Activated CD8-positive, alpha-beta T cell treated with anti-CD3 and anti-CD28 coated beads, Interleukin-2, amount 10 ng/mL, durations not matched to agents 7 days and 5 days (primary cell): Measurements from ENCODE around the gene FATE1. TPM values are rescaled to one million over a fixed set of nuclear protein-coding genes. Genes with fewer than 3 reads are reported as not detected.
"Not testable (repeated sequence)": the region's sequence is repeated elsewhere in the genome, so short reads cannot be mapped to it uniquely, and the experiment has no call there.

Source experiments
- ATAC-seq: fragments of 150-1000 bp; cut with Tn5 transposase; one replicate; pipeline ENCODE4 v1.10.0; 2021; ENCODE audit warnings: moderate library complexity
- CTCF ChIA-PET: fragments of 350-600 bp; sonication (Branson Sonifier 250); formaldehyde crosslinking; loops from one replicate; lab custom pipeline; 2021; ENCODE audit warnings: antibody characterized with exemption; lab: Charles Lee
- POLR2A ChIA-PET: fragments of 350-600 bp; sonication (Branson Sonifier 250); formaldehyde crosslinking; loops from one replicate; lab custom pipeline; 2021; ENCODE audit warnings: antibody characterized with exemption; lab: Charles Lee
- DNase-seq: peaks from one replicate; pipeline ENCODE4 v3.0.0-alpha.2; 2020
- H3K27ac Mint-ChIP-seq: one replicate; pipeline ENCODE4 v1.8.0; 2021; ENCODE audit warnings: mild to moderate bottlenecking, mixed read lengths
- H3K27me3 Mint-ChIP-seq: one replicate; pipeline ENCODE4 v1.8.0; 2021; ENCODE audit warnings: low read depth, mixed read lengths
- H3K36me3 Mint-ChIP-seq: one replicate; pipeline ENCODE4 v1.8.0; 2021; ENCODE audit warnings: low read depth, mixed read lengths
- H3K4me1 Mint-ChIP-seq: one replicate; pipeline ENCODE4 v1.8.0; 2021; ENCODE audit warnings: low read depth, mixed read lengths
- H3K4me3 Mint-ChIP-seq: one replicate; pipeline ENCODE4 v1.8.0; 2021; ENCODE audit warnings: mild to moderate bottlenecking, mixed read lengths
- H3K9me3 Mint-ChIP-seq: one replicate; pipeline ENCODE4 v1.8.0; 2022; ENCODE audit warnings: mixed read lengths; ENCODE audit not compliant: insufficient read depth
- total RNA-seq, 2 experiments: library from RNA; stranded (reverse); gene quantifications; one replicate each; pipeline ENCODE4 v1.2.3, GENCODE V29; 2021

Gene FATE1
- total RNA-seq, 2 experiments from 2014 or later = not detected

- not testable (repeated sequence) for H3K4me3 Mint-ChIP-seq, H3K27me3 Mint-ChIP-seq
These were observed 18.8 kb upstream of the FATE1 start for GRCh38 chrX:151697082-151697481.

GRCh38 chrX:151697522-151697921, 18.3 kb upstream of the FATE1 start:
- Mint-ChIP-seq H3K4me1 (no peaks in the 10 kb centered on the region), H3K27me3 (peaks cover 9% of the 10 kb centered on the region), H3K27ac (no peak overlapping the region), H3K36me3 (no peaks in the 10 kb centered on the region), H3K4me3 (no peak overlapping the region), H3K9me3 (no peaks in the 10 kb centered on the region)
- no peak for DNase-seq
- no peak for ATAC-seq
- POLR2A ChIA-PET = interaction anchor here (0.6 kb wide), 1 partner anchor 353 kb away, joined by 3 read pairs; no protein-coding TSS in a partner anchor
- CTCF ChIA-PET = no interaction called here

More at GRCh38 chrX:151697082-151697481, 18.8 kb upstream of the FATE1 start:
- H3K36me3 Mint-ChIP-seq, DNase-seq, H3K9me3 Mint-ChIP-seq, CTCF ChIA-PET, ATAC-seq, H3K27ac Mint-ChIP-seq, H3K4me1 Mint-ChIP-seq: not testable (repeated sequence)
- POLR2A ChIA-PET = interaction anchor here (0.6 kb wide), 1 partner anchor 352 kb away, joined by 3 read pairs; no protein-coding TSS in a partner anchor

- Mint-ChIP-seq H3K36me3 (no peaks in the 10 kb centered on the region), H3K9me3 (no peaks in the 10 kb centered on the region), H3K4me3 (no peak overlapping the region), H3K4me1 (no peaks in the 10 kb centered on the region), H3K27me3 (peaks cover 7% of the 10 kb centered on the region), H3K27ac (no peak overlapping the region)
- CTCF ChIA-PET = no interaction called here
- DNase-seq = no peak
- ATAC-seq = no peak
- POLR2A ChIA-PET = no interaction called here
These were observed 17.4 kb upstream of the FATE1 start for GRCh38 chrX:151698485-151698884.

GRCh38 chrX:151699746-151700145, 16.1 kb upstream of the FATE1 start:
- no peak overlapping the region for H3K4me3 Mint-ChIP-seq
- H3K36me3 Mint-ChIP-seq = no peaks in the 10 kb centered on the region
- no peaks in the 10 kb centered on the region for H3K9me3 Mint-ChIP-seq
- no peak for ATAC-seq
- no peaks in the 10 kb centered on the region for H3K4me1 Mint-ChIP-seq
- ChIA-PET POLR2A (no interaction called here), CTCF (no interaction called here)
- no peak for DNase-seq
- peaks cover 4% of the 10 kb centered on the region for H3K27me3 Mint-ChIP-seq
- H3K27ac Mint-ChIP-seq = no peak overlapping the region

GRCh38 chrX:151700581-151700980, 15.3 kb upstream of the FATE1 start:
- Mint-ChIP-seq H3K36me3 (no peaks in the 10 kb centered on the region), H3K27ac (no peak overlapping the region), H3K4me1 (no peaks in the 10 kb centered on the region), H3K9me3 (no peaks in the 10 kb centered on the region), H3K4me3 (no peak overlapping the region), H3K27me3 (peaks cover 2% of the 10 kb centered on the region)
- ATAC-seq (no peak), DNase-seq (no peak)
- ChIA-PET CTCF (no interaction called here), POLR2A (no interaction called here)

GRCh38 chrX:151701071-151701470, 14.8 kb upstream of the FATE1 start:
- no peak overlapping the region for H3K4me3 Mint-ChIP-seq
- no peak overlapping the region for H3K27ac Mint-ChIP-seq
- no peaks in the 10 kb centered on the region for H3K36me3 Mint-ChIP-seq
- ATAC-seq (no peak), DNase-seq (no peak)
- no peaks in the 10 kb centered on the region for H3K27me3 Mint-ChIP-seq
- ChIA-PET POLR2A (no interaction called here), CTCF (no interaction called here)
- H3K9me3 Mint-ChIP-seq = no peaks in the 10 kb centered on the region
- no peaks in the 10 kb centered on the region for H3K4me1 Mint-ChIP-seq

- no peaks in the 10 kb centered on the region for H3K27me3 Mint-ChIP-seq
- ChIA-PET CTCF (no interaction called here), POLR2A (no interaction called here)
- no peak overlapping the region for H3K4me3 Mint-ChIP-seq
- no peaks in the 10 kb centered on the region for H3K9me3 Mint-ChIP-seq
- no peaks in the 10 kb centered on the region for H3K4me1 Mint-ChIP-seq
- DNase-seq (no peak), ATAC-seq (no peak)
- H3K27ac Mint-ChIP-seq = no peak overlapping the region
- H3K36me3 Mint-ChIP-seq = no peaks in the 10 kb centered on the region
These were observed 14.3 kb upstream of the FATE1 start for GRCh38 chrX:151701531-151701930.

GRCh38 chrX:151702026-151702714, 13.7 kb upstream of the FATE1 start:
- DNase-seq (no peak), ATAC-seq (no peak)
- ChIA-PET CTCF (no interaction called here), POLR2A (no interaction called here)
- Mint-ChIP-seq H3K27ac (no peak overlapping the region), H3K4me3 (no peak overlapping the region), H3K36me3 (no peaks in the 10 kb centered on the region), H3K9me3 (no peaks in the 10 kb centered on the region), H3K27me3 (no peaks in the 10 kb centered on the region), H3K4me1 (no peaks in the 10 kb centered on the region)

GRCh38 chrX:151702741-151703340, 13.0 kb upstream of the FATE1 start:
- ChIA-PET POLR2A (no interaction called here), CTCF (no interaction called here)
- ATAC-seq (no peak), DNase-seq (no peak)
- Mint-ChIP-seq H3K9me3 (no peaks in the 10 kb centered on the region), H3K27ac (no peak overlapping the region), H3K4me3 (no peak overlapping the region), H3K4me1 (no peaks in the 10 kb centered on the region), H3K27me3 (no peaks in the 10 kb centered on the region), H3K36me3 (no peaks in the 10 kb centered on the region)

GRCh38 chrX:151703487-151703886, 12.3 kb upstream of the FATE1 start:
- Mint-ChIP-seq H3K36me3 (no peaks in the 10 kb centered on the region), H3K9me3 (no peaks in the 10 kb centered on the region), H3K4me3 (no peak overlapping the region), H3K27me3 (no peaks in the 10 kb centered on the region), H3K27ac (no peak overlapping the region), H3K4me1 (no peaks in the 10 kb centered on the region)
- CTCF ChIA-PET = no interaction called here
- POLR2A ChIA-PET = no interaction called here
- ATAC-seq (no peak), DNase-seq (no peak)

- Mint-ChIP-seq H3K36me3 (no peaks in the 10 kb centered on the region), H3K9me3 (no peaks in the 10 kb centered on the region), H3K4me3 (no peak overlapping the region), H3K27ac (no peak overlapping the region), H3K4me1 (no peaks in the 10 kb centered on the region), H3K27me3 (no peaks in the 10 kb centered on the region)
- ATAC-seq (no peak), DNase-seq (no peak)
- POLR2A ChIA-PET = no interaction called here
- CTCF ChIA-PET = no interaction called here
These were observed 11.7 kb upstream of the FATE1 start for GRCh38 chrX:151704041-151704663.

GRCh38 chrX:151708821-151709220, 7.0 kb upstream of the FATE1 start:
- H3K4me1 Mint-ChIP-seq = no peaks in the 10 kb centered on the region
- no peak overlapping the region for H3K27ac Mint-ChIP-seq
- H3K4me3 Mint-ChIP-seq = no peak overlapping the region
- ChIA-PET POLR2A (no interaction called here), CTCF (no interaction called here)
- DNase-seq = no peak
- no peak for ATAC-seq
- no peaks in the 10 kb centered on the region for H3K27me3 Mint-ChIP-seq
- no peaks in the 10 kb centered on the region for H3K9me3 Mint-ChIP-seq
- no peaks in the 10 kb centered on the region for H3K36me3 Mint-ChIP-seq
